Loucy (cell line): ENCODE measurements around the gene TMBIM1.

Source experiments
- H2AFZ ChIP-seq: fragments of 200-600 bp; sonication (generic); 2 replicates; pipeline ENCODE4 v1.6.0; 2016; ENCODE audit warnings: antibody characterized with exemption, mild to moderate bottlenecking, low read length, moderate library complexity
- H3F3A ChIP-seq: fragments of 200-600 bp; 2 replicates; pipeline ENCODE4 v1.6.0; 2016; ENCODE audit warnings: antibody characterized with exemption, low read depth, mild to moderate bottlenecking
- H3K27me3 ChIP-seq: fragments of 200-600 bp; sonication (generic); 2 replicates; pipeline ENCODE4 v1.6.1; 2014; ENCODE audit warnings: low read length, mild to moderate bottlenecking; ENCODE audit not compliant: insufficient read depth, poor library complexity, severe bottlenecking
- H3K36me3 ChIP-seq: fragments of 200-600 bp; sonication (generic); 2 replicates; pipeline ENCODE4 v1.6.1; 2016; ENCODE audit warnings: low read length; ENCODE audit not compliant: insufficient read depth
- H3K4me1 ChIP-seq: fragments of 200-600 bp; sonication (generic); 2 replicates; pipeline ENCODE4 v1.5.1; 2014; ENCODE audit warnings: low read length, mild to moderate bottlenecking; ENCODE audit not compliant: insufficient read depth, poor library complexity, severe bottlenecking
- H3K4me2 ChIP-seq: fragments of 200-600 bp; sonication (generic); 2 replicates; pipeline ENCODE4 v1.6.0; 2014; ENCODE audit warnings: antibody characterized with exemption, low read length, low read depth, mild to moderate bottlenecking; ENCODE audit not compliant: poor library complexity, severe bottlenecking
- H3K4me3 ChIP-seq: fragments of 200-600 bp; sonication (generic); 2 replicates; pipeline ENCODE4 v1.5.1; 2014; ENCODE audit warnings: low read length, mild to moderate bottlenecking, mixed read lengths; ENCODE audit not compliant: poor library complexity, severe bottlenecking
- H3K79me2 ChIP-seq: fragments of 200-600 bp; sonication (generic); 2 replicates; pipeline ENCODE4 v1.6.1; 2014; ENCODE audit warnings: low read length; ENCODE audit not compliant: insufficient read depth
- H3K9ac ChIP-seq: fragments of 200-600 bp; sonication (generic); 2 replicates; pipeline ENCODE4 v1.6.0; 2014; ENCODE audit warnings: mild to moderate bottlenecking, low read depth, low read length, moderate library complexity; ENCODE audit not compliant: poor library complexity, severe bottlenecking
- H3K9me2 ChIP-seq: fragments of 200-600 bp; sonication (generic); replicated peaks from 2 replicates; pipeline ENCODE4 v1.6.1; 2016; ENCODE audit warnings: low read depth, low read length, mixed read lengths
- H3K9me3 ChIP-seq: fragments of 200-600 bp; sonication (generic); 2 replicates; pipeline ENCODE4 v1.6.1; 2014; ENCODE audit warnings: mild to moderate bottlenecking, antibody characterized with exemption, low read length, low read depth; ENCODE audit not compliant: insufficient read depth
- H4K20me1 ChIP-seq: fragments of 200-600 bp; sonication (generic); 2 replicates; pipeline ENCODE4 v1.6.0; 2014; ENCODE audit warnings: antibody characterized with exemption, low read length, mild to moderate bottlenecking; ENCODE audit not compliant: insufficient read depth, poor library complexity, severe bottlenecking
- EZH2phosphoT487 ChIP-seq: fragments of 200-600 bp; IDR thresholded peaks from 2 replicates; pipeline ENCODE4 v1.6.1; 2018; ENCODE audit warnings: antibody characterized with exemption, mild to moderate bottlenecking, moderate library complexity, borderline replicate concordance
- TF ChIP-seq, protein P1 (sequence below): fragments of 200-600 bp; sonication (generic); conservative IDR thresholded peaks from 2 replicates; pipeline ENCODE4 v1.5.1; 2014; ENCODE audit warnings: mild to moderate bottlenecking, antibody characterized with exemption, low read length

Gene TMBIM1

GRCh38 chr2:218331745-218332144, 39.4 kb upstream of the TMBIM1 start:
- Histone ChIP-seq H3K9me3 (no peaks in the 10 kb centered on the region), H2AFZ (no peak overlapping the region), H3K27me3 (no peaks in the 10 kb centered on the region), H3K4me3 (no peak overlapping the region), H3K4me1 (no peaks in the 10 kb centered on the region), H4K20me1 (no peaks in the 10 kb centered on the region), H3K4me2 (no peak overlapping the region), H3K9me2 (no peaks in the 10 kb centered on the region), H3K79me2 (no peaks in the 10 kb centered on the region), H3K36me3 (no peaks in the 10 kb centered on the region), H3F3A (no peaks in the 10 kb centered on the region), H3K9ac (no peak overlapping the region)
- TF ChIP-seq EZH2phosphoT487 = no peak
- TF ChIP-seq, protein P1, sequence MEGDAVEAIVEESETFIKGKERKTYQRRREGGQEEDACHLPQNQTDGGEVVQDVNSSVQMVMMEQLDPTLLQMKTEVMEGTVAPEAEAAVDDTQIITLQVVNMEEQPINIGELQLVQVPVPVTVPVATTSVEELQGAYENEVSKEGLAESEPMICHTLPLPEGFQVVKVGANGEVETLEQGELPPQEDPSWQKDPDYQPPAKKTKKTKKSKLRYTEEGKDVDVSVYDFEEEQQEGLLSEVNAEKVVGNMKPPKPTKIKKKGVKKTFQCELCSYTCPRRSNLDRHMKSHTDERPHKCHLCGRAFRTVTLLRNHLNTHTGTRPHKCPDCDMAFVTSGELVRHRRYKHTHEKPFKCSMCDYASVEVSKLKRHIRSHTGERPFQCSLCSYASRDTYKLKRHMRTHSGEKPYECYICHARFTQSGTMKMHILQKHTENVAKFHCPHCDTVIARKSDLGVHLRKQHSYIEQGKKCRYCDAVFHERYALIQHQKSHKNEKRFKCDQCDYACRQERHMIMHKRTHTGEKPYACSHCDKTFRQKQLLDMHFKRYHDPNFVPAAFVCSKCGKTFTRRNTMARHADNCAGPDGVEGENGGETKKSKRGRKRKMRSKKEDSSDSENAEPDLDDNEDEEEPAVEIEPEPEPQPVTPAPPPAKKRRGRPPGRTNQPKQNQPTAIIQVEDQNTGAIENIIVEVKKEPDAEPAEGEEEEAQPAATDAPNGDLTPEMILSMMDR = no peak

DNA sequence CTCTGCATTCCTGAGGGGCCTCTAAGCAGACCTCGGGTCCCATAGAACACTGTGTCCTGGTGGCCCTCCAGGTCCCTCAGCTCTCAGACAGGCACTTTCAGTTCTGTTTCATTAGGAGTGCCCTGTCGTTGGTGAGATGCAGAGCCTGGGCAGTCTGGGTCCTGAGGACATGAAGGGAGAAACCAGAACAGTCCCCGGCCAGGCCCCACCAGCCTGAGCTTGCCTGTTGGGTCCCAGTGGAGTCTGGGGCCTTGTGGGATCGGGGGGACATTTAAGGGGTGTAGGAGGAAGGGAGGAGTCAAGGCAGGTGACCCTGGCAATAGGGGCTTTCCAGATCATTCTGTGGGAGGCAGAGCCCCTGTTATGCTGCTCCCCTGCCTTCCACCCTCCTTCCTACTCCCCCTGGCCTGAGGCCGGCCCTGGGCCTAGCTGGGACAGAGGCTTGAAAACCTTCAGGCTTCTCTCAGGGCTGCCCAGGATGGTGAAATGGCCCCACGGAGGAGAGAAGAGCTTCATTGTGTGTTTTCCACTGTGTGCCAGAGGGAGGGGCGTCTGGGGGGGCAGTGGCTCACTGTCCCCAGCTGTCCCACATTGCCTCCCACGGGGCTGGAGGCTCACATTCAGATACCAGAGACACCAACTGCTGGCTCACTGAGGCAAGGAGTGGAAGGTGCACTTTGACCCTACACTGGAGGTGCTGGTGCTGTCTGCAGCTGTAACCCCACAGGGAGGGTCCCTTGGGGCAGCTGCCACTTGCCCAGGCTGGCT, 37.7 kb upstream of the TMBIM1 start:
- Histone ChIP-seq H3K9ac (no peak overlapping the region), H3K4me2 (no peak overlapping the region), H2AFZ (no peak overlapping the region; the same call in 1 of the 2 replicates)

DNA sequence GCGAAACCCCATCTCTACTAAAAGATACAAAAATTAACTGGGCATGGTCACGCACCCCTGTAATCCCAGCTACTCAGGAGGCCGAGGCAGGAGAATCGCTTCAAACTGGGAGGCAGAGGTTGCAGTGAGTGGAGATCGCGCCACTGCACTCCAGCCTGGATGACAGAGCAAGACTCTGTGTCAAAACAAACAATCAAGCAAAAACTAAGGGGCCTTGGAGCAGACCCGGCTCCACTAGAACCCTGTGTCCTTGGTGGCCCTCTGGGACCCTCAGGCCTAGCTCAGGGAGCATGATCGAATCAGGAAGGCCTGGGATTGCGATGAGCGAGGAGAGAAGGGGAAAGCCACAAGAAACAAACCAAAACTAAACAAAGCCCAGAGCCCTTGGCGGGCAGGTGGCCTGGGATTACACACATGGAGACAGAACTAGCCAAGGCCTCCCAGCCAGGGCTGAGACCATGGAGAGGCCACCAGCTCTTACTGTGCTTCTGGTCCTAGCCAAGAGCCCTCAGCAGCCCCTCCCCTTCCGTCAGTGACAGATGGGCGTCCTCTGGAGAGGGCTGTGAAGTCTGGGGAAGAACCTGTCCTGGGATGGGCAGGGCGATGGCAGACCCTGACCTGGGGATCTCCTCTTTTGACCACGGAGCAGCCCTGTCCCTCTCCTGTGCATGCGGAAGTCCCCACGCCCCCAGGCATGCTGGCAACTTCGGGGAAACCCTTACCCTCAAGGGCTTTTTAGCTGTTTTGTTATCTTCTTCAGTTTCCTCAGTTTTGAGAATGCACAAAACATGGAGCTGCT, 36.9 kb upstream of the TMBIM1 start:
- Histone ChIP-seq H3K27me3 (no peaks in the 10 kb centered on the region), H3K79me2 (no peaks in the 10 kb centered on the region), H3K36me3 (no peaks in the 10 kb centered on the region), H3K4me2 (no peak overlapping the region), H3K9ac (no peak overlapping the region), H2AFZ (no peak overlapping the region), H3K9me2 (no peaks in the 10 kb centered on the region), H3F3A (no peaks in the 10 kb centered on the region), H3K4me3 (no peak overlapping the region), H4K20me1 (no peaks in the 10 kb centered on the region), H3K4me1 (peaks cover under 1% of the 10 kb centered on the region), H3K9me3 (no peaks in the 10 kb centered on the region)
- TF ChIP-seq EZH2phosphoT487 = no peak
- TF ChIP-seq, protein P1 = no peak

More for the DNA sequence above, 37.7 kb upstream of the TMBIM1 start:
- Histone ChIP-seq H3K9me3 (no peaks in the 10 kb centered on the region), H3K9me2 (no peaks in the 10 kb centered on the region), H3K4me1 (no peaks in the 10 kb centered on the region), H4K20me1 (no peaks in the 10 kb centered on the region), H3K36me3 (no peaks in the 10 kb centered on the region), H3K79me2 (no peaks in the 10 kb centered on the region), H3K4me3 (no peak overlapping the region), H3F3A (no peaks in the 10 kb centered on the region), H3K27me3 (no peaks in the 10 kb centered on the region)
- TF ChIP-seq EZH2phosphoT487 = no peak
- TF ChIP-seq, protein P1 = no peak
